ENCODE results near the gene ZNF213.
"Not testable (repeated sequence)": the region's sequence is repeated elsewhere in the genome, so short reads cannot be mapped to it uniquely, and the experiment has no call there.

- TF ChIP-seq CTCF (conservative IDR thresholded peaks at IDR 0.05 in 1 of 2, IDR thresholded peaks at IDR 0.05 in 1 of 2; ENCODE audit: low read depth in 1 of 2, low read length in 2 of 2); EZH2 (IDR thresholded peaks at IDR 0.05; ENCODE audit: low read length, missing control alignments): not testable (repeated sequence)
Measured at GRCh38 chr16:3168729-3169128, 33.9 kb downstream of the ZNF213 start.
